ENCODE results near the gene NDST1. TPM values are rescaled to one million over a fixed set of nuclear protein-coding genes. Genes with fewer than 3 reads are reported as not detected.

The NDST1 gene
- total and polyA plus RNA-seq, 2 of the 8 experiments (the other 6 are each of a cell fraction or from before 2014, with no cell fraction given) = 27.0 to 72.0 TPM

GRCh38 chr5:150598821-150599273 is 90.9 kb downstream of the NDST1 start (continued):
- TF ChIP-seq, protein P1, sequence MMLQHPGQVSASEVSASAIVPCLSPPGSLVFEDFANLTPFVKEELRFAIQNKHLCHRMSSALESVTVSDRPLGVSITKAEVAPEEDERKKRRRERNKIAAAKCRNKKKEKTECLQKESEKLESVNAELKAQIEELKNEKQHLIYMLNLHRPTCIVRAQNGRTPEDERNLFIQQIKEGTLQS (IDR thresholded peaks at IDR 0.05; ENCODE audit: insufficient read depth, low read depth, low read length) = no peak
- TF ChIP-seq GTF2F1 (IDR thresholded peaks at IDR 0.05; ENCODE audit: borderline replicate concordance, low read depth, low read length) (no peak), SP4 (IDR thresholded peaks at IDR 0.05; ENCODE audit: low read length) (no peak), MAX (IDR thresholded peaks at IDR 0.05) (no peak)
